ENCODE data around the gene ZBTB46.
"Not testable (repeated sequence)": the region's sequence is repeated elsewhere in the genome, so short reads cannot be mapped to it uniquely, and the experiment has no call there.

ZBTB46 gene

GRCh38 chr20:63830841-63831588 lies at the start of gene ZBTB46:
Gene ZBTB46, minus strand, starts transcription at chr20:63831264. Its CDS starts 40,507 bp downstream, at chr20:63790757.
- no peak for DNase-seq (ENCODE audit: low read depth)

GRCh38 chr20:63878899-63879663 lies 48.0 kb upstream of the ZBTB46 start:
- DNase-seq (ENCODE audit: low read depth), result no peak

- DNase-seq (ENCODE audit: low read depth), result no peak
These were observed 46.8 kb upstream of the ZBTB46 start for GRCh38 chr20:63877755-63878470.

- no peak for DNase-seq (ENCODE audit: low read depth)
These were observed 45.5 kb upstream of the ZBTB46 start for GRCh38 chr20:63876489-63877036.

- DNase-seq (ENCODE audit: low read depth), result not testable (repeated sequence)
These were observed 43.2 kb upstream of the ZBTB46 start for GRCh38 chr20:63874241-63874640.

- DNase-seq (ENCODE audit: low read depth), result no peak
These were observed 42.5 kb upstream of the ZBTB46 start for GRCh38 chr20:63873477-63873971.

- DNase-seq (ENCODE audit: low read depth), result no peak
These were observed 37.2 kb upstream of the ZBTB46 start for GRCh38 chr20:63868264-63868663.

- not testable (repeated sequence) for DNase-seq (ENCODE audit: low read depth)
These were observed 36.0 kb upstream of the ZBTB46 start for GRCh38 chr20:63867042-63867441.

GRCh38 chr20:63864978-63865640 lies 34.0 kb upstream of the ZBTB46 start, which contains the start of gene TPD52L2:
Gene TPD52L2, plus strand, starts transcription at chr20:63865270. Its CDS starts 96 bp downstream, at chr20:63865366.
- peak; percentile 98 for DNase-seq (ENCODE audit: low read depth)

GRCh38 chr20:63864545-63864977 lies 33.5 kb upstream of the ZBTB46 start:
- DNase-seq (ENCODE audit: low read depth), result no peak

GRCh38 chr20:63863798-63864544 lies 32.9 kb upstream of the ZBTB46 start:
- DNase-seq (ENCODE audit: low read depth), result peak; percentile 56

GRCh38 chr20:63863021-63863797 lies 32.1 kb upstream of the ZBTB46 start:
- DNase-seq (ENCODE audit: low read depth), result no peak

GRCh38 chr20:63861981-63862901 lies 31.2 kb upstream of the ZBTB46 start:
- DNase-seq (ENCODE audit: low read depth), result no peak

- DNase-seq (ENCODE audit: low read depth), result no peak
These were observed 30.4 kb upstream of the ZBTB46 start, which contains the start of gene ABHD16B for GRCh38 chr20:63861365-63861934. Gene ABHD16B, plus strand, starts transcription at chr20:63861498. Its CDS starts 43 bp downstream, at chr20:63861541.

- no peak for DNase-seq (ENCODE audit: low read depth)
These were observed 29.4 kb upstream of the ZBTB46 start for GRCh38 chr20:63860325-63861051.

- no peak for DNase-seq (ENCODE audit: low read depth)
These were observed 28.2 kb upstream of the ZBTB46 start for GRCh38 chr20:63859166-63859699.
